K562 treated with DMSO at 1 percent for 24 hours (cell line): ENCODE measurements around the gene ZMPSTE24. TPM values are rescaled to one million over a fixed set of nuclear protein-coding genes. Genes with fewer than 3 reads are reported as not detected.

Source experiments
- total RNA-seq: library from RNA; unstranded; fragments of 300-600 nt; gene quantifications from 2 replicates; pipeline ENCODE4 v1.2.3, GENCODE V29; 2022; ENCODE audit warnings: low read depth; ENCODE audit not compliant: insufficient read depth

ZMPSTE24 gene
- total RNA-seq: 14.0 and 16.8 TPM in 2 replicates

GRCh38 chr1:40257688-40258444, at the start of gene ZMPSTE24:
TSS of gene ZMPSTE24 (plus strand) at chr1:40258236. CDS start at chr1:40258272, 36 bp downstream.

GRCh38 chr1:40247655-40248054, 10.4 kb upstream of the ZMPSTE24 start, which contains the start of gene TMCO2:
TSS of gene TMCO2 (plus strand) at chr1:40247937. CDS start at chr1:40247994, 57 bp downstream.

GRCh38 chr1:40316595-40317393, 58.8 kb downstream of the ZMPSTE24 start, which contains the start of gene COL9A2:
TSS of gene COL9A2 (minus strand) at chr1:40317286. CDS start at chr1:40317197, 89 bp downstream.

Other genes with a start within 250 kb of the ZMPSTE24 start
- 305 and 308 TPM in 2 replicates for gene CAP1, start 217.5 kb upstream of the ZMPSTE24 start, total RNA-seq
- 114 and 115 TPM in 2 replicates for gene PPT1, start 161.0 kb upstream of the ZMPSTE24 start, total RNA-seq
- 8.7 and 10.1 TPM in 2 replicates for gene RLF, start 96.8 kb upstream of the ZMPSTE24 start, total RNA-seq
- gene TMCO2, start 10.3 kb upstream of the ZMPSTE24 start, total RNA-seq: not detected in 2 replicates
- gene COL9A2, start 59.0 kb downstream of the ZMPSTE24 start, total RNA-seq: 5.7 and 6.9 TPM in 2 replicates
- gene SMAP2, start 115.5 kb downstream of the ZMPSTE24 start, total RNA-seq: 109 and 110 TPM in 2 replicates
- 4.2 and 5.1 TPM in 2 replicates for gene ZFP69B, start 192.2 kb downstream of the ZMPSTE24 start, total RNA-seq
- 2.6 and 3.2 TPM in 2 replicates for gene ZFP69, start 219.1 kb downstream of the ZMPSTE24 start, total RNA-seq